Colon (tissue), 2 donors: Measurements from ENCODE around the gene RXRA.

Experiments
- FAIRE-seq: peaks from 2 replicates; lab custom pipeline; 2012; peaks lifted over from hg19 to GRCh38; lab: Jason Lieb, UNC
- donor health status: control.
- donor health status: control.

Gene RXRA

DNA sequence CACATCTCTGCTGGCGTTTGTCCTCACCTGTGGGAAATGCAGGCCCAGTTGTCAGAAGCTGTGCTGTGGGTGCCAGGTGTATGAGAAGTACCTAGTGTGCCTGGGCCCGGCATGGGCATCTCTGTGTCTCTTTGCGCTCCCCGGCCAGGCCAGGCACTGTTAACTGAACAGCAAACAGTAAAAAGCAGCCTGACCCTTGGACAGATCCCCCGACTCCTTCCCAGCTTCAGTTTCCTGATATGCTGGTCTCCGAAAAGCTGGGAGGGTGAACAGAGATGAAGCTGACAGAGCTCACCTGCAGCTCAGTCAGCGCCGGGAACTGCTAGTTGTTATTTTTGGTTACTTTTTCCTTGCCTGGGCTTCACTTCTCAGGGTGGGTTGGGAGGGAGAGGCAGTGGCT is 28.9 kb downstream of the RXRA start:
- FAIRE-seq: no peak

DNA sequence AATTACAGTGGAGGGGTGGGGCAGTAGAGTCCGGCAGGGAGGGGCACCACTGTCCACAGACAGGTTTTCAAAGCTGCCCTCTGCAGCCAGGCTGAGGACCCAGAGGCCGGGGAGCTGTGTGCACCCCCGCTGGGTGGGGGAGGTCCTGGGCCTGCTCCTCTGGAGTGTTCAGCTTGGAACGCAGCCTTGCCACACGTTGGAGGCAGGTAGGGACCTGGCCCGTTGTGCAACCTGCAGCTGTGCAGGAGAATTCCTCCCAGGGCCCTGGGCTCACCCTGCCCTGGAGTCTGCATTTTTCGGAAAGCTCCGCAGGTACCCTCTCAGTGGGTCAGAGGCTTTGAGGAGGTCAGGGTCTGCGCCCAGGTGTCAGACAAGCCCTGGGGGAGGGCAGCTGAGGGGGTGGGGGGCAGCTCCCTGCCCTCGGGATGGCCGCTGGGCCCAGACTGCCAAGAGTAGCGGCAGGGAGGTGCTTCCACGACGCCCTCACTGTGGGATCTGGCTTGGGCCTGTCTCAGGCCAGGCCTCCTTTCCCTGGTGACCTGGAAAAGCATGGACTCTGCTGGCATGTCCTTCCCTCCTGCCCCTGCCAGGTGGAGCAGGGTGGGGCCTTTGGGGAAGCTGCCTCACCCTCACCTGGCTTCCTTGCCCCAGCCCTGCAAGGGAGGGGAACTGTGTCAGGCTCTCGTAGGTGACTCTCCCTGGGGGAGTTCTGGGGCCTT is 29.5 kb downstream of the RXRA start:
- no peak for FAIRE-seq

GRCh38 chr9:134356496-134357470 is 30.5 kb downstream of the RXRA start:
- FAIRE-seq: no peak

DNA sequence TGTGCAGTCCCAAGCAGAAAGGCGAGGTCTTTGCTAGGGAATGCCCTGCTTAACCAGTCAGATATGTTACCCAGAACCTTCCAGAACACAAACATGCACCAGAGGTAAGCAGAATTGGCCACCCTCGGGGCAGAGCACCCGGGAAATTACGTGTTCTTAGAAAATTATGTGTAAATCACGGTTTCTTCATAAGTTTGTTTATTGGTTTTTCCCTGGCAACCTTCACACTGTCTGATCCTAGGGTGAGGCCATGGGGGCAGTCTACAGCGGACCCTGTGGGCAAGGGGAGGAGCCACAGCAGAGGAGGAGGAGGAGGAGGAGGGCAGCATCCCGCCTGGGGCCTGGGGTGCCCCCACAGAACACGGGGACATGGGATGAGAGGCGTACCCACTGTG is 31.4 kb downstream of the RXRA start:
- no peak for FAIRE-seq

DNA sequence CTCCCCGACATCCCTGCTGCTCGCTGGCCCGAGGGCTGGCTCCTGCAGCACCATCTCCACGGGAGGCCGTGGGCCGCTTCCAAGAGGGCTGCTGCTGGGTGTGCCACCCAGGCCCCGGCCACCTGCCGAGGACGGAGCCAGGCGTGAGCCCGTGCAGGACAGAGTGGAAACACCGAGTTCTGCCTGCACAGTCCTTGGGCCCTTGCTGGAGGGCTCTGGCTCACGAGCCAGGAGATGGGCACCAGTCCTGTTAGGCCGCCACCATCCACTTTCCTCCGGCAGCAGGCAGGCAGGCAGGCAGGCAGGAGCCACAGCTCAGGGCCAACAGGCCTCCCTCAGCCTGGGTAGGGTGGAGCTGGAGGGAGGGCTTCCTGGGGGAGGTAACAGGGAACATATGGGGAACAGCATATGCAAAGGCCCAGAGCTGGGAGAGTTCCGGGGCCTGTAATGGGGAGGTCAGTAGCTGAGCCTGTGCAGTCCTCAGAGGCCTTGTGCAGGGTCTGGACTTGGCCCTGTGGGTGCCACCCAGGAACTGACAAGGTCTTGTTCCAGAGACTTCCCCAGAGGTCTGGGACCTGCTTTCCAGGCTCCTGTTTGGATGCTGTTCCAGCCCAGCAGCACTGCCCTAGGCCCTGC is 31.9 kb downstream of the RXRA start:
- no peak for FAIRE-seq

- FAIRE-seq: no peak
These were observed 32.5 kb downstream of the RXRA start for GRCh38 chr9:134358662-134359319.

DNA sequence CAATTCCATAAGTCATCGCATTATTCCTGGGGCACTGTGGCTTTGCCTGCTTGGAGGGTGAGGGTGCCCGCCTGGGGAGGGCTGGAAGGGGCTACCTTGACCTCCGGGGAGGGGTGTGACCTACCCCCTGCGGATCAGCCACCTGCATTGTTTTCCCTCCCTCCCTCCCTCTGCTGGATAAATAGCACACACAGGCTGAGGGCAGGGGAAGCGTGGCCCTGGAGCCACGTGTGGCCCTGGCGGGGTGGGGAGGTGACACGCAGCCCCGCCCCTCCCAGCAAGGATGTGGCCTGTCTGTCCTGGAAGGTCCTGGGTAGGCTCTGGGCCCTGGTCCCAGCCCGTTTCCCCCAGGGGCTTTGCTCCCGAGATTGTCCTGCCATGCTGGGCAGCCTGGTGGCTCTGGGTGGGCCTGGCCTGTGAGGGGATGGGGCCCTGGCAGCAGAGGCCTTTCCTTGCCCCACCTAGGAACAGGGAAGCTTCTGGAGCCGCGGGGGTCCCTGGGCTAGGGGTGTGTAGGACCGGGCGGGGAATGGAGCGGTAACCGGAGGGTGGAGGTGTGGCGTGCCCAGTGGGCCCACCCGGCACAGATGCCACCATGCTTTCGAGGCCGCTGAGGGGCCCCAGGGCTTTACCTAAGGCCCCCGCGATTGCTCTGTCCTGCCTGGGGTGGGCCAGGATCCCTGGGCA is 33.4 kb downstream of the RXRA start:
- no peak for FAIRE-seq

- FAIRE-seq: no peak
These were observed 34.0 kb downstream of the RXRA start for GRCh38 chr9:134360180-134360759.

DNA sequence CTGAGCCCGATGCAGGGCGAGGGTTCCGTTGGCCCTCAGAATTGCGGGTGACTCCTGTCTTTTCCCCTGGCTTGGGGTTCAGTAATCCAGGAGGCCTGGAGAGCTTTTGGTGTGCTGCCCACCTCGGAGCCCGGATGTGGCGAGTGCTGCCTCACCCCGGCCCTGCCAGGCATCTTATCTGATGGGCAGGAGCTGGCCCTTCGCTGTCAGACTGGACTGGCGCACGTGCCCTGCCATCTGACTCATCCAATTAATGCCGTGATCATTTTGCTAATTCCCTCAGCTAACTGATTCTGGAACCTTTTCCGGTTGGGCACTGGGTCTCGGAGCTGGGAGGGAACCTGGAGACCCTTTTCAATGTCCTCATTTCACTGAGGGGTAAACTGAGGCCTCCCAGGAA is 34.6 kb downstream of the RXRA start:
- no peak for FAIRE-seq

- FAIRE-seq: no peak
These were observed 35.2 kb downstream of the RXRA start for GRCh38 chr9:134361426-134361825.

DNA sequence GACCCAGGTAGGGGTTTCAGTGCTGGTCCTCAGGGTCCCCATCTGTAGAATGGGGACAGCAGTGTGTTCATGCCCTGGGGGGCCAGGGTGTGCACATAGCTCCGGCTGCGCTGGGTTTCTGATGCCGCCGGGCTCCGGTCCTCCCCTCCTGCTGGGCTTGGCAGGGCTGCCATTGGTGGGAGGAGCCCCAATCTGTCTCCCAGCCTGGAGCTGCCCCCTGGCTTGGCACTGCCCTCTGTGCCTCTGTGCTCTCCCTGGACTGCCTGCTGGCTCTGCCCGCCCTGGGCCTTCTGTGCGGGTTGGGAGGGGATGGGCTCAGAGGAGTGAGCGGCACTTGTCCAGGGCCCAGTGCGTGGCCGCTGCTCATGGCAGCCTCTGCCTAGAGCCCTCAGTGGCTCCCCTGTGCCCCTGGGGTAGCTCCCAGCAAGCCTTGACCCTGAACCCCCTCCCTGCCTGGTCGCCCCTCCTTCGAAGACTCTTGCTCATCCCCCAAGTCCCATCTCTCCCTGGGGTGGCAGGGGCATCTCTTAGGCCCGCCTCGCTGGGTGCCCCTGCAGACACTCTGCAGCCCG is 35.7 kb downstream of the RXRA start:
- no peak for FAIRE-seq

- FAIRE-seq: no peak
These were observed 37.2 kb downstream of the RXRA start for GRCh38 chr9:134363450-134363849.

- FAIRE-seq: no peak
These were observed 38.3 kb downstream of the RXRA start for GRCh38 chr9:134364391-134365114.

- FAIRE-seq: no peak
These were observed 38.9 kb downstream of the RXRA start for GRCh38 chr9:134365115-134365596.

DNA sequence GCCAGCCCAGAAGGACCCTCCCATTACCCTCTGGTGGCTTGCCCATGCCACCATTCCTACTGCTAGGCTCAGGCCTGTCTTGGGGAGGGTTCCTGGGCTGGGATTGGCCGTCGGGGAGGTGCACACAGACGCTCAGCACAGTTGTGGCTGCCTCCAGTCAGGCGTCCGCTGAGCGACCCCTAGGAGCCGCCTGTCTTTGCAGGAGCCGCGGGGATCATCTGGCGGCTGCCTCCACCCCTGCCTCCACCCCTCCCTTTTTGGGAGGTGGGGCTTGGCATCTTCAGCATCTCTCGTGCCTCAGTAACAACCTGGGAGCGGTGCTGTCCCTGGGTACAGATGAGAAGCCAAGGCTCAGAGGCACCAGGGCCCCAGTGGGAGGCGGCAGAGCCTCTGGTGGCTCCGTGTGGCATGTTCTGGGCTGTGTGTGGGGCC is 39.6 kb downstream of the RXRA start:
- FAIRE-seq: no peak

- no peak for FAIRE-seq
These were observed 40.2 kb downstream of the RXRA start for GRCh38 chr9:134366223-134367031.

DNA sequence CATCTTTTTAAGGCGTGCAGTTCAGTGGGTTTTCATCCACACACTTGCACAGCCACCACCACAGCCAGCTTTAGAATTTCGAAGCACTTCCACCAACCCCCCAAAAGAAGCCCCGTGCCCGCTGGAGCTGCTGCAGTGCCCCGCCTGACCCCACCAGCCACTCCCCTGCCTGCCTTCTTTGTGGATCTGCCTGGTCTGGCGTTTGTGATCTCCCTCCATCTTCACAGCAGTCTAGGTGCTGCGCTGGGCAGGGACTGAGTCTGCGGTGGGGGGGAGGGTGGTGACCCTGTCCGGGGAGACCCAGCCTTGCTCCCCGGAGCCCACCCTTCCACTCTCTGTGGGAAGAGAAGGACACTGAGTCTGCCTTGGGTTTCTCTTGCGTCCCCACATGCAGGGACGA is 40.8 kb downstream of the RXRA start:
- no peak for FAIRE-seq

- no peak for FAIRE-seq
These were observed 41.7 kb downstream of the RXRA start for GRCh38 chr9:134367791-134368490.

DNA sequence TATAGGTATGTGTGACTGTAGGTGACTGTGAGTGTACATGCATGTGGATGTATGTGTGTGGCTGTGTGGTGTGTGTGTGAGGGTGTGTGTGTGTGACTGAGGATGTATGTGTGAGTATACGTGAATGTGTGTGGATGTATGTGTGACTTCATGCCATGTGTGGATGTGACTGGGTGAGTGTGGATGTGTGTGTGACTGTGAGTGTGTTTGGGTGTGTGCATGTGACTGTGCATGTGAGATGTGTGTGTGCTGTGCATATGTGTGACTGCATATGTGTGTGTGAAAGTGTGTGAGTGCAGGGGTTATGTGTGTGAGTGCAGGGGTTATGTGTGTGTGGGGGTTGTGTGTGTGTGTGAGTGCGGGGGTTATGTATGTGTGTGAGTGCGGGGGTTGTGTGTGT is 42.3 kb downstream of the RXRA start:
- FAIRE-seq: no peak
